Activated T-cell treated with anti-CD3 and anti-CD28 coated beads, Interleukin-2, amount 50 U/mL, for 72 hours (primary cell): ENCODE data around the gene ZNF622. TPM values are rescaled to one million over a fixed set of nuclear protein-coding genes. Genes with fewer than 3 reads are reported as not detected.

Source experiments
- ATAC-seq, 2 donors: fragments of 150-1000 bp; cut with Tn5 transposase; replicated peaks in 1 of 2; 2 replicates each; pipeline ENCODE4 v1.10.0; 2021; ENCODE audit warnings: moderate library complexity in 2 of 2, mild to moderate bottlenecking in 1 of 2
- DNase-seq, 2 donors: peaks; one replicate each; pipeline ENCODE4 v3.0.0; 2021 to 2022; ENCODE audit warnings: mixed read lengths in 1 of 2
- H3K27ac Mint-ChIP-seq: one replicate; pipeline ENCODE4 v1.8.0; 2022; ENCODE audit warnings: mild to moderate bottlenecking, moderate library complexity, mixed read lengths
- H3K27me3 Mint-ChIP-seq: one replicate; pipeline ENCODE4 v1.8.0; 2022; ENCODE audit warnings: low read depth, mixed read lengths
- H3K36me3 Mint-ChIP-seq, 2 donors: one replicate each; pipeline ENCODE4 v1.8.0; 2022; ENCODE audit warnings: mixed read lengths in 2 of 2, mild to moderate bottlenecking in 1 of 2; ENCODE audit not compliant: insufficient read depth in 2 of 2
- H3K4me1 Mint-ChIP-seq: one replicate; pipeline ENCODE4 v1.8.0; 2022; ENCODE audit warnings: low read depth, mixed read lengths
- H3K4me3 Mint-ChIP-seq, 2 donors: one replicate each; pipeline ENCODE4 v1.8.0; 2022; ENCODE audit warnings: mild to moderate bottlenecking in 2 of 2, mixed read lengths in 2 of 2, moderate library complexity in 2 of 2
- H3K9me3 Mint-ChIP-seq, 2 donors: one replicate each; pipeline ENCODE4 v1.8.0; 2022; ENCODE audit warnings: mixed read lengths in 2 of 2
- total RNA-seq, 2 donors: library from RNA; stranded (reverse); gene quantifications; one replicate each; pipeline ENCODE4 v1.2.3, GENCODE V29; 2022

ZNF622 gene
- total RNA-seq, 2 donors from 2014 or later = 40.0 to 42.7 TPM

GRCh38 chr5:16471387-16471786 lies 5.8 kb upstream of the ZNF622 start:
- Mint-ChIP-seq H3K9me3 (no peaks in the 10 kb centered on the region), H3K4me1 (peaks cover 32% of the 10 kb centered on the region), H3K27ac (no peak overlapping the region), H3K27me3 (no peaks in the 10 kb centered on the region), H3K4me3 (no peak overlapping the region), H3K36me3 (peaks cover under 1 to 2% of the 10 kb centered on the region in 2 donors)
- ATAC-seq = no peak
- no peak for DNase-seq

- H3K27ac Mint-ChIP-seq = peak overlapping the region; percentile 93
- ATAC-seq (peak; percentile 71 to 76), DNase-seq (peak; percentile 39 to 47)
- H3K4me3 Mint-ChIP-seq = peak overlapping the region; percentile 98 to 99
- no peaks in the 10 kb centered on the region for H3K27me3 Mint-ChIP-seq
- H3K9me3 Mint-ChIP-seq = no peaks in the 10 kb centered on the region
- H3K4me1 Mint-ChIP-seq = peaks cover 57% of the 10 kb centered on the region
- H3K36me3 Mint-ChIP-seq = peaks cover 13 to 17% of the 10 kb centered on the region in 2 donors
Observed at GRCh38 chr5:16467363-16468219, 2.0 kb upstream of the ZNF622 start.

GRCh38 chr5:16464664-16465543 lies 696 bp downstream of the ZNF622 start:
- no peaks in the 10 kb centered on the region for H3K9me3 Mint-ChIP-seq
- peaks cover 83% of the 10 kb centered on the region for H3K4me1 Mint-ChIP-seq
- peak overlapping the region; percentile 93 for H3K27ac Mint-ChIP-seq
- no peaks in the 10 kb centered on the region for H3K27me3 Mint-ChIP-seq
- peaks cover 22 to 30% of the 10 kb centered on the region in 2 donors for H3K36me3 Mint-ChIP-seq
- DNase-seq (no peak), ATAC-seq (no peak)
- peak overlapping the region; percentile 98 to 99 for H3K4me3 Mint-ChIP-seq

- DNase-seq = no peak
- Mint-ChIP-seq H3K4me1 (peaks cover 84% of the 10 kb centered on the region), H3K27ac (peak overlapping the region; percentile 93), H3K36me3 (peaks cover 22 to 35% of the 10 kb centered on the region in 2 donors), H3K9me3 (no peaks in the 10 kb centered on the region), H3K27me3 (no peaks in the 10 kb centered on the region), H3K4me3 (peak overlapping the region; percentile 98 to 99)
- no peak for ATAC-seq
Observed at GRCh38 chr5:16464231-16464630, 1.4 kb downstream of the ZNF622 start.

GRCh38 chr5:16461782-16462181 lies 3.8 kb downstream of the ZNF622 start:
- DNase-seq = no peak
- Mint-ChIP-seq H3K4me1 (peaks cover 80% of the 10 kb centered on the region), H3K9me3 (no peaks in the 10 kb centered on the region), H3K36me3 (peaks cover 24 to 39% of the 10 kb centered on the region in 2 donors), H3K27me3 (no peaks in the 10 kb centered on the region), H3K4me3 (peak overlapping the region in 1 of 2 donors; percentile 78), H3K27ac (no peak overlapping the region)
- no peak for ATAC-seq

GRCh38 chr5:16461026-16461425 lies 4.6 kb downstream of the ZNF622 start:
- Mint-ChIP-seq H3K27me3 (no peaks in the 10 kb centered on the region), H3K27ac (peak overlapping the region; percentile 91), H3K36me3 (peaks cover 24 to 45% of the 10 kb centered on the region in 2 donors), H3K9me3 (no peaks in the 10 kb centered on the region), H3K4me3 (peak overlapping the region; percentile 10 to 78), H3K4me1 (peaks cover 83% of the 10 kb centered on the region)
- ATAC-seq = no peak
- no peak for DNase-seq

GRCh38 chr5:16459451-16459850 lies 6.1 kb downstream of the ZNF622 start:
- DNase-seq = no peak
- Mint-ChIP-seq H3K27ac (peak overlapping the region; percentile 95), H3K4me1 (peaks cover 84% of the 10 kb centered on the region), H3K36me3 (peaks cover 17 to 34% of the 10 kb centered on the region in 2 donors), H3K27me3 (no peaks in the 10 kb centered on the region), H3K9me3 (no peaks in the 10 kb centered on the region), H3K4me3 (peak overlapping the region in 1 of 2 donors; percentile 14)
- ATAC-seq = peak; percentile 31 to 37

- H3K36me3 Mint-ChIP-seq = peaks cover 16 to 39% of the 10 kb centered on the region in 2 donors
- DNase-seq = no peak
- H3K27me3 Mint-ChIP-seq = no peaks in the 10 kb centered on the region
- peaks cover 70% of the 10 kb centered on the region for H3K4me1 Mint-ChIP-seq
- H3K9me3 Mint-ChIP-seq = no peaks in the 10 kb centered on the region
- peak overlapping the region; percentile 77 for H3K27ac Mint-ChIP-seq
- peak overlapping the region; percentile 0 to 35 for H3K4me3 Mint-ChIP-seq
- ATAC-seq = peak in 1 of 2 donors; percentile 35
Observed at GRCh38 chr5:16457853-16458252, 7.7 kb downstream of the ZNF622 start.

GRCh38 chr5:16457451-16457850 lies 8.1 kb downstream of the ZNF622 start:
- H3K27ac Mint-ChIP-seq = peak overlapping the region; percentile 77
- DNase-seq (no peak), ATAC-seq (no peak)
- H3K36me3 Mint-ChIP-seq = peaks cover 17 to 40% of the 10 kb centered on the region in 2 donors
- no peaks in the 10 kb centered on the region for H3K9me3 Mint-ChIP-seq
- peak overlapping the region in 1 of 2 donors; percentile 35 for H3K4me3 Mint-ChIP-seq
- no peaks in the 10 kb centered on the region for H3K27me3 Mint-ChIP-seq
- H3K4me1 Mint-ChIP-seq = peaks cover 68% of the 10 kb centered on the region

- Mint-ChIP-seq H3K4me1 (peaks cover 56% of the 10 kb centered on the region), H3K27ac (peak overlapping the region; percentile 90), H3K27me3 (no peaks in the 10 kb centered on the region), H3K9me3 (no peaks in the 10 kb centered on the region), H3K36me3 (peaks cover 12 to 38% of the 10 kb centered on the region in 2 donors), H3K4me3 (peak overlapping the region; percentile 12 to 71)
- ATAC-seq = peak; percentile 80 to 87
- peak; percentile 33 to 37 for DNase-seq
Observed at GRCh38 chr5:16456103-16456832, 9.3 kb downstream of the ZNF622 start.

- H3K9me3 Mint-ChIP-seq = no peaks in the 10 kb centered on the region
- no peak for ATAC-seq
- peak overlapping the region; percentile 12 to 71 for H3K4me3 Mint-ChIP-seq
- peak overlapping the region; percentile 90 for H3K27ac Mint-ChIP-seq
- peaks cover 50% of the 10 kb centered on the region for H3K4me1 Mint-ChIP-seq
- peaks cover 8 to 36% of the 10 kb centered on the region in 2 donors for H3K36me3 Mint-ChIP-seq
- DNase-seq = no peak
- no peaks in the 10 kb centered on the region for H3K27me3 Mint-ChIP-seq
Observed at GRCh38 chr5:16455668-16456067, 9.9 kb downstream of the ZNF622 start.

GRCh38 chr5:16454686-16455085 lies 10.9 kb downstream of the ZNF622 start:
- no peak for ATAC-seq
- H3K9me3 Mint-ChIP-seq = no peaks in the 10 kb centered on the region
- no peak for DNase-seq
- H3K4me3 Mint-ChIP-seq = no peak overlapping the region
- H3K27me3 Mint-ChIP-seq = no peaks in the 10 kb centered on the region
- no peak overlapping the region for H3K27ac Mint-ChIP-seq
- H3K36me3 Mint-ChIP-seq = peaks cover 8 to 41% of the 10 kb centered on the region in 2 donors
- H3K4me1 Mint-ChIP-seq = peaks cover 40% of the 10 kb centered on the region
